VCaP (cell line): Measurements from ENCODE around the gene TFDP2.

Experiments used
- H3K27ac ChIP-seq: fragments of 450-650 bp; 2 replicates; pipeline ENCODE4 v1.5.1; 2017
- TF ChIP-seq, protein P1 (sequence below): fragments of 450-650 bp; conservative IDR thresholded peaks from 2 replicates; pipeline ENCODE4 v1.5.1; 2017; ENCODE audit warnings: mild to moderate bottlenecking, moderate library complexity

Gene TFDP2

DNA sequence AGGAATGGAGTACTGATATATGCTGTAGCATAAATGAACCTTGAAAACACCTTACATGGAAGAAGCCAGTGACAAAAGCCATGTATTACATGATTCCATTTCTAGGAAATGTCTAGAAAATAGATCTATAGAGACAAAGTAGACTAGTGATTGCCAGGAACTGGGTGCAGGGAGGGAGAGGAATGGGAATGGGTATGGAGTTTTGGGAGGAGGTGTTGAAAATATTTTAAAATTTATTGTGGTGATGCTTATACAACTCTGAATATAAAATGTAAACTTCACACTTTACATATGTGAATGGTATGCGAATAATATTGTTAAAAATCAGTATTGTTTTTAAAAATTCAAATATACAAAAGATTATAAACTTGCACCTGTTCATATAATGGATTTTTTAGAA, 250.4 kb downstream of the TFDP2 start:
- H3K27ac ChIP-seq: no peak overlapping the region
- TF ChIP-seq, protein P1, sequence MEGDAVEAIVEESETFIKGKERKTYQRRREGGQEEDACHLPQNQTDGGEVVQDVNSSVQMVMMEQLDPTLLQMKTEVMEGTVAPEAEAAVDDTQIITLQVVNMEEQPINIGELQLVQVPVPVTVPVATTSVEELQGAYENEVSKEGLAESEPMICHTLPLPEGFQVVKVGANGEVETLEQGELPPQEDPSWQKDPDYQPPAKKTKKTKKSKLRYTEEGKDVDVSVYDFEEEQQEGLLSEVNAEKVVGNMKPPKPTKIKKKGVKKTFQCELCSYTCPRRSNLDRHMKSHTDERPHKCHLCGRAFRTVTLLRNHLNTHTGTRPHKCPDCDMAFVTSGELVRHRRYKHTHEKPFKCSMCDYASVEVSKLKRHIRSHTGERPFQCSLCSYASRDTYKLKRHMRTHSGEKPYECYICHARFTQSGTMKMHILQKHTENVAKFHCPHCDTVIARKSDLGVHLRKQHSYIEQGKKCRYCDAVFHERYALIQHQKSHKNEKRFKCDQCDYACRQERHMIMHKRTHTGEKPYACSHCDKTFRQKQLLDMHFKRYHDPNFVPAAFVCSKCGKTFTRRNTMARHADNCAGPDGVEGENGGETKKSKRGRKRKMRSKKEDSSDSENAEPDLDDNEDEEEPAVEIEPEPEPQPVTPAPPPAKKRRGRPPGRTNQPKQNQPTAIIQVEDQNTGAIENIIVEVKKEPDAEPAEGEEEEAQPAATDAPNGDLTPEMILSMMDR: no peak

DNA sequence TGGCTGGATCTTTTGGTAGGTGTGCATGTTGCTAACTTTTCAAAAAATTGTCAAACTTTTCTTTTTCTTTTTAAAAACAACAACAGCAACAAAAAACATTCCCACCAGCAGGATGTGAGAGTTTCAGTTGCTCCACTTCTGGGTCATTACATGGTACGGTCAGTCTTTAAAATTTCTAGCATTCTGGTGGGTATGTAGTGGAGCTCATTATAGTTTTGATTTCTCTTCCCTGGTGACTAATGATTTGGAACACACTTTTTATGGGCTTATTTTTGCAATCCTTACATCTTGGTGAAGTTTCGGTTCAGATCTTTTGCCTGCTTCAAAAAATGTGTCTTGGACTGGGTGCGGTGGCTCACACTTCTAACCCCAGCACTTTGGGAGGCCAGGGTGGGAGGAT, 253.6 kb downstream of the TFDP2 start:
- no peak overlapping the region for H3K27ac ChIP-seq
- TF ChIP-seq, protein P1: no peak

DNA sequence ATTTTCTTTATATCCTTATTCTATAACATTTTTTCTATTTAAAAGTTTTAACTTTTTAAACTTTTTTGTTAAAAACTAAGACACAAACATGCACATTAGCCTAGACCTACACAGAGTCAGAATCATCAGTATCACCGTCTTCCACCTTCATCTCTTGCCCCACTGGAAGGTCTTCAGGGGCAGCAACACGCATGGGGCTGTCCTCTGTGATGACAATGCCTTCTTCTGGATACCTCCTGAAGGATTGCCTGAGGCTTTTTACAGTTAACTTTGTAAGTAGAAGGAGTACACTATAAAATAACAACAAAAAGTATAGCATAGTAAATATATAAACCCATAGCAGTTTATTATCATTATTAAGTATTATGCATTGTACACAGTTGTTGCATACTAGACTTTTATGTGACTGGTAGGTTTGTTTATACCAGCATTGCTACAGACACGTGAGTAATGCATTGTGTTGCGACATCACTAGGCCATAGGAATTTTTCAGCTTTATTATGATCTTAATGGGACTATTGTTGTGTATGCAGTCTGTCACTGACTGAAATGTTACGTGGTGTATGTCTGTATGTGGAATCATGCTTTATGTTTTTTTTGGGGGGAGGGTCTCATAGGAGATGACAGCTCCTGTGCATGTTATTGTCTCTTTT, 254.7 kb downstream of the TFDP2 start:
- TF ChIP-seq, protein P1: no peak
- no peak overlapping the region for H3K27ac ChIP-seq
